OCI-LY3 (cell line): ENCODE results near the gene ETV6.

Source experiments
- EZH2phosphoT487 ChIP-seq: fragments of 200-600 bp; shearing (Covaris generic); IDR thresholded peaks from 2 replicates; pipeline ENCODE4 v1.6.1; 2018; ENCODE audit warnings: antibody characterized with exemption, mixed run types, low read depth
- TF ChIP-seq, protein P1 (sequence below): fragments of 200-600, 300-600 bp; sonication (generic); IDR thresholded peaks from 2 replicates; pipeline ENCODE4 v1.5.1; 2014; ENCODE audit warnings: antibody characterized with exemption, low read length, low read depth

DNA sequence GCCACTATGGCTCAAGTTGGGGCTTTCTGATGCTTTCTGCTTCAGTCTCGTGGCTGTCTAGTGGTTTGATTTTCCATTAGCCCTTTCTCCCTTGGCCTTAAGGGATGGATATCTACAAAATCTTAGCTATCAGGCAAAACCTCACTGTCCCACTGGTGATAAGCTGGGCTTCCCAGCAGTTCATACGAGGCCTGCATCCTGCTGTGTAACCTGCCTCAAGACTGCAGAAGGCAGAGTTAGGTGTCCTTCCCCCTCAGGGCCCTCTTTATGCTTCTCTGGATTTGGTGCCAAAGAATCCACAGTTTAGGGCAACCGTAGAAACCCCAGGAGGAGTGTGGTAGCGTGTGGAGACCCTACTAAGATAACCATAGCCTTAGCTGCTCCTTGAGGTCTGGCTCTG lies 38.9 kb downstream of the ETV6 start:
- TF ChIP-seq, protein P1, sequence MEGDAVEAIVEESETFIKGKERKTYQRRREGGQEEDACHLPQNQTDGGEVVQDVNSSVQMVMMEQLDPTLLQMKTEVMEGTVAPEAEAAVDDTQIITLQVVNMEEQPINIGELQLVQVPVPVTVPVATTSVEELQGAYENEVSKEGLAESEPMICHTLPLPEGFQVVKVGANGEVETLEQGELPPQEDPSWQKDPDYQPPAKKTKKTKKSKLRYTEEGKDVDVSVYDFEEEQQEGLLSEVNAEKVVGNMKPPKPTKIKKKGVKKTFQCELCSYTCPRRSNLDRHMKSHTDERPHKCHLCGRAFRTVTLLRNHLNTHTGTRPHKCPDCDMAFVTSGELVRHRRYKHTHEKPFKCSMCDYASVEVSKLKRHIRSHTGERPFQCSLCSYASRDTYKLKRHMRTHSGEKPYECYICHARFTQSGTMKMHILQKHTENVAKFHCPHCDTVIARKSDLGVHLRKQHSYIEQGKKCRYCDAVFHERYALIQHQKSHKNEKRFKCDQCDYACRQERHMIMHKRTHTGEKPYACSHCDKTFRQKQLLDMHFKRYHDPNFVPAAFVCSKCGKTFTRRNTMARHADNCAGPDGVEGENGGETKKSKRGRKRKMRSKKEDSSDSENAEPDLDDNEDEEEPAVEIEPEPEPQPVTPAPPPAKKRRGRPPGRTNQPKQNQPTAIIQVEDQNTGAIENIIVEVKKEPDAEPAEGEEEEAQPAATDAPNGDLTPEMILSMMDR, result no peak
- no peak for TF ChIP-seq EZH2phosphoT487
